LNCaP clone FGC (cell line): ENCODE data around the gene ZNF287.

Experiments used
- DNase-seq: peaks from one replicate; pipeline ENCODE4 v3.0.0-alpha.2; 2011; ENCODE audit warnings: low read depth
- H3K4me3 ChIP-seq: 2 replicates; pipeline ENCODE4 v1.5.1; 2011; ENCODE audit warnings: mild to moderate bottlenecking, low read depth, low read length, control low read depth
- TF ChIP-seq, protein P1 (sequence below): IDR thresholded peaks from 2 replicates; pipeline ENCODE4 v1.5.1; 2012; ENCODE audit warnings: mild to moderate bottlenecking; ENCODE audit not compliant: control insufficient read depth, insufficient read depth; ENCODE audit errors: extremely low read depth

Gene ZNF287

GRCh38 chr17:16517477-16517876, 51.5 kb downstream of the ZNF287 start:
- DNase-seq: no peak
- H3K4me3 ChIP-seq: no peak overlapping the region
- TF ChIP-seq, protein P1, sequence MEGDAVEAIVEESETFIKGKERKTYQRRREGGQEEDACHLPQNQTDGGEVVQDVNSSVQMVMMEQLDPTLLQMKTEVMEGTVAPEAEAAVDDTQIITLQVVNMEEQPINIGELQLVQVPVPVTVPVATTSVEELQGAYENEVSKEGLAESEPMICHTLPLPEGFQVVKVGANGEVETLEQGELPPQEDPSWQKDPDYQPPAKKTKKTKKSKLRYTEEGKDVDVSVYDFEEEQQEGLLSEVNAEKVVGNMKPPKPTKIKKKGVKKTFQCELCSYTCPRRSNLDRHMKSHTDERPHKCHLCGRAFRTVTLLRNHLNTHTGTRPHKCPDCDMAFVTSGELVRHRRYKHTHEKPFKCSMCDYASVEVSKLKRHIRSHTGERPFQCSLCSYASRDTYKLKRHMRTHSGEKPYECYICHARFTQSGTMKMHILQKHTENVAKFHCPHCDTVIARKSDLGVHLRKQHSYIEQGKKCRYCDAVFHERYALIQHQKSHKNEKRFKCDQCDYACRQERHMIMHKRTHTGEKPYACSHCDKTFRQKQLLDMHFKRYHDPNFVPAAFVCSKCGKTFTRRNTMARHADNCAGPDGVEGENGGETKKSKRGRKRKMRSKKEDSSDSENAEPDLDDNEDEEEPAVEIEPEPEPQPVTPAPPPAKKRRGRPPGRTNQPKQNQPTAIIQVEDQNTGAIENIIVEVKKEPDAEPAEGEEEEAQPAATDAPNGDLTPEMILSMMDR: no peak

DNA sequence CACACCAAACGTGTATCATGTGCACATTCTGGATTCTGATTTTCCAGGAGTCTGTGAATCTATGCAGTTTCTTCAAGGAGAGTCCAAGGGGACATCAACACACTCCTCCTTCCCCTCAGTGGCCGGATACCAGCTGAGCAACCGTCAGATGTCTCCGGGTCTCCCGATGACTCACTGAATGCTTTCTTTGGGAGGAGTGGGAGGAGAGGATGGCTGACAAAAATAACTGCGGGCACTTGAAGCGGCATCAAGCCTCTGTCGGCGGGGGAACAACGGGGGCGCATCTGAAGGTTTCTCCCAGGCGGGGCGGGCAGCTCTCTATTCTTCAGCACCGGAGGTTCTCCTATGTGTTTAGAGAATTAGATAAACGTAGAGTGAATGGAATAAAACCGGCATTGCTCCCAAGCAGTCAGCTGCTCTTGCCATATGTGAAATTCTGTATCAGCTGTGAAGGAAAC, 52.4 kb downstream of the ZNF287 start:
- H3K4me3 ChIP-seq: no peak overlapping the region
- TF ChIP-seq, protein P1: no peak
- no peak for DNase-seq

DNA sequence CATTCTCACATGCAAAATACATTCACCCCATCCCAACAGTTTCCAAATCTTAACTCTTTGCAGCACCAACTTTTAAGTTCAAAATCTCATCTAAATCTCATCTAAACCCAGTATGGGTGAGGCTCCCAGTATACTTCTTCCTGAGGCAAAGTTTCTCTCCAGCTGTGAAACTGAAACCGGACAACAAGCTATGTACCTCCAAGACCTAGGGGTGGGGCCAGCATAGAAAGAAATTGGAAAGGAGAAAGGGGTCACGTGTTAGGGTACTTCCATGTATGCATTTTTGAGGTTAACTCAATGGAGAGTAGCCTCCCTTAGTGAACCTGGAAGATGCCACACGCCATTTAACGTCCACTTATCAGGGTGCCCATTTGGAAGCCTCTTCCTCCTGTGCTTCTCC, 53.1 kb downstream of the ZNF287 start:
- TF ChIP-seq, protein P1: no peak
- H3K4me3 ChIP-seq: no peak overlapping the region
- no peak for DNase-seq

- no peak for DNase-seq
- TF ChIP-seq, protein P1: no peak
Observed at GRCh38 chr17:16513873-16514272, 55.1 kb downstream of the ZNF287 start.

DNA sequence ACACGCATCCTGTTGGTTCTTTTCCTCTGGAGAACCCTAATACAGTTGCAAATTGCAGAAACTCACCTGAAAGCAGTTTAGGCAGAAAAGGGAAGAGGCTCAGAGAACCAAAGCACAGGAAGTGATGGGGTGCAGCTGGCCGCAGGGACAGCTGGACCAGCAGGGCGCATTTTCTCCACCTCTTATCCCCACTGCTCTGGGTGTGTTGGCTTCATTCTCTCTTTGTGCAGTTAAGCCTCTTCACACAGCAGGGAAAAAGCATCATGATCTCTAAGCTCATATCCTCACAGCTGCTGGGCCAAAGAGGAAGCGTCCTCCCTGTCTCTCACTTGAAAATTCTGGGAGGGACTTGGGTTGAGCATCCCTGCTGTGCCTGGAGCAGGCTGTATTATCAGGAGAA, 57.0 kb downstream of the ZNF287 start:
- no peak overlapping the region for H3K4me3 ChIP-seq
- no peak for DNase-seq
- TF ChIP-seq, protein P1: no peak

More at GRCh38 chr17:16513873-16514272, 55.1 kb downstream of the ZNF287 start:
- no peak overlapping the region for H3K4me3 ChIP-seq

GRCh38 chr17:16511593-16511992, 57.4 kb downstream of the ZNF287 start:
- H3K4me3 ChIP-seq: no peak overlapping the region
- TF ChIP-seq, protein P1: no peak
- DNase-seq: no peak

- no peak overlapping the region for H3K4me3 ChIP-seq
- TF ChIP-seq, protein P1: no peak
- no peak for DNase-seq
Observed at GRCh38 chr17:16507918-16508533, 61.0 kb downstream of the ZNF287 start.
